Astrocyte (in vitro differentiated cells and primary cell): ENCODE measurements around the gene OBI1.

Source experiments
- CTCF ChIP-seq: IDR thresholded peaks from 2 replicates; pipeline ENCODE4 v1.5.1; 2011; ENCODE audit warnings: low read depth, mild to moderate bottlenecking, inconsistent platforms, low read length, moderate library complexity; ENCODE audit not compliant: insufficient read depth
- EZH2 ChIP-seq: IDR thresholded peaks from 2 replicates; pipeline ENCODE4 v1.6.1; 2012; ENCODE audit warnings: mild to moderate bottlenecking, low read length, inconsistent platforms; ENCODE audit not compliant: insufficient read depth

DNA sequence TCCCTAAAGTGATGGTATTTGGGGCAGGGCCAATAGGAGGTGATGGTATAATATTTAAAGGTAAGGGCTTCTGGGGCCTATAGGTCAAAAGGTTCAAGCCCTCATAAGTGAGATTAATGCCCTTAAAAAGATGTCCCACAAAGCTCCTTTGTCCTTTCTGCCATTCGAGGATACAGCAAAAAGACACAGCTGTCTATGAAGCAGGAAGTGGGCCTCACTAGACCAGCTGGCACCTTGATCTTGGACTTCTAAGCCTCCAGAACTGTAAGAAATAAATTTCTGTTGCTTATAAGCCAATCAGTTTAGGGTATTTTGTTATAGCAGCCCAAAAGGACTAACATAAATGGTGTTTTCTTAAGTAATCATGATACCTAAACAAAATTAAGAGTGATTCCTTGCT, 28.4 kb downstream of the OBI1 start:
- no peak for TF ChIP-seq CTCF
- no peak for TF ChIP-seq EZH2
